Motor neuron (in vitro differentiated cells): ENCODE results near the gene ZBTB7C. TPM values are rescaled to one million over a fixed set of nuclear protein-coding genes. Genes with fewer than 3 reads are reported as not detected.
"Not testable (repeated sequence)": the region's sequence is repeated elsewhere in the genome, so short reads cannot be mapped to it uniquely, and the experiment has no call there.

Source experiments
- ATAC-seq, 8 experiments: fragments of 200-7000 bp; cut with Tn5 transposase; replicated peaks in 6 of 8; 2 replicates each; pipeline ENCODE4 v1.8.0; 2021; ENCODE audit warnings: mild to moderate bottlenecking in 8 of 8, moderate library complexity in 8 of 8
- H3K27ac ChIP-seq, 2 donors: fragments of 250-450 bp; sonication (Bioruptor Pico); 2 replicates each; pipeline ENCODE4 v1.9.0; 2021; ENCODE audit warnings: antibody characterized with exemption in 2 of 2, mild to moderate bottlenecking in 2 of 2, moderate library complexity in 1 of 2
- H3K4me1 ChIP-seq, 2 donors: fragments of 250-450 bp; sonication (Bioruptor Pico); replicated peaks in 1 of 2; 2 replicates each; pipeline ENCODE4 v1.6.1; 2021; ENCODE audit warnings: antibody characterized with exemption in 2 of 2, mild to moderate bottlenecking in 2 of 2, moderate library complexity in 1 of 2
- H3K4me3 ChIP-seq, 5 donors: fragments of 250-450 bp; sonication (Bioruptor Pico); 2 replicates each; pipeline ENCODE4 v1.9.0; 2021; ENCODE audit warnings: antibody characterized with exemption in 5 of 5, mild to moderate bottlenecking in 5 of 5, moderate library complexity in 4 of 5
- WGBS, 10 experiments: fragments of 450-650 bp; shearing (Covaris generic); methylation state at CpG; one replicate each; pipeline ENCODE4 v1.0.0; 2022; 5-methylcytosine and 5-hydroxymethylcytosine counted together
- in situ Hi-C, 9 experiments: fragments of 400-800 bp; cut with MboI; loops; one replicate each; pipeline ENCODE4 v1.15.0; 2021; ENCODE audit warnings: low sequenced_read_pairs in 9 of 9, low pct_unique_long_range_greater_than_20kb in 2 of 9; ENCODE audit not compliant: unreplicated experiment in 9 of 9
- total RNA-seq, 8 experiments: library from RNA; unstranded; fragments of 300-600 nt; gene quantifications; 2 replicates each; pipeline versions ENCODE4 v1.2.3 to v1.2.4, GENCODE V29; 2022

Gene ZBTB7C
- total RNA-seq, 8 experiments from 2014 or later: 0.36 to 11.2 (median 3.8) TPM

GRCh38 chr18:48440924-48441323 lies 31.7 kb upstream of the ZBTB7C start:
- ATAC-seq: no peak
- WGBS, 10 experiments: 32 to 100% (median 83%) methylated on average over 1 to 8 of the region's 9 CpGs; no CpG with 5 or more reads in 1 of the 10 experiments
- H3K4me3 ChIP-seq: no peak overlapping the region
- in situ Hi-C loops: loop anchor here in 8 of 9 experiments (10.0 to 25.0 kb wide), 7 partner anchors 96 to 416 kb away; no protein-coding TSS in a partner anchor
- no peak overlapping the region for H3K27ac ChIP-seq
- peaks cover 16 to 19% of the 10 kb centered on the region in 2 donors for H3K4me1 ChIP-seq

GRCh38 chr18:48436907-48437306 lies 27.7 kb upstream of the ZBTB7C start:
- ATAC-seq: no peak
- Histone ChIP-seq H3K4me1 (peaks cover 12 to 14% of the 10 kb centered on the region in 2 donors), H3K4me3 (no peak overlapping the region), H3K27ac (no peak overlapping the region)
- 25 to 100% (median 39%) methylated on average over 1 to 3 of the region's 3 CpGs; no CpG with 5 or more reads in 1 of the 10 experiments for WGBS, 10 experiments
- in situ Hi-C loops: loop anchor here in 4 of 9 experiments (25.0 kb wide), 3 partner anchors 200 to 400 kb away; no protein-coding TSS in a partner anchor

GRCh38 chr18:48434382-48434781 lies 25.2 kb upstream of the ZBTB7C start:
- not testable (repeated sequence) for H3K4me3 ChIP-seq, H3K4me1 ChIP-seq, H3K27ac ChIP-seq, ATAC-seq
- 64 to 100% (median 83%) methylated on average over 1 to 2 of the region's 4 CpGs; no CpG with 5 or more reads in 6 of the 10 experiments for WGBS, 10 experiments
- in situ Hi-C loops: loop anchor here in 4 of 9 experiments (25.0 kb wide), 3 partner anchors 197 to 397 kb away; no protein-coding TSS in a partner anchor

- 32 to 100% (median 90%) methylated on average over 1 to 2 of the region's 2 CpGs; no CpG with 5 or more reads in 1 of the 10 experiments for WGBS, 10 experiments
- H3K4me3 ChIP-seq: no peak overlapping the region
- in situ Hi-C loops: loop anchor here in 4 of 9 experiments (25.0 kb wide), 3 partner anchors 196 to 396 kb away; no protein-coding TSS in a partner anchor
These were observed 24.4 kb upstream of the ZBTB7C start for GRCh38 chr18:48433541-48433940.

GRCh38 chr18:48430150-48430549 lies 21.0 kb upstream of the ZBTB7C start:
- 0 to 100% (median 92%) methylated on average over 1 to 2 of the region's 4 CpGs; no CpG with 5 or more reads in 5 of the 10 experiments for WGBS, 10 experiments
- no peak overlapping the region for H3K27ac ChIP-seq
- H3K4me3 ChIP-seq: no peak overlapping the region
- no peaks in the 10 kb centered on the region for H3K4me1 ChIP-seq
- in situ Hi-C loops: loop anchor here in 4 of 9 experiments (25.0 kb wide), 3 partner anchors 193 to 393 kb away; no protein-coding TSS in a partner anchor
- ATAC-seq: peak in 6 of 8 experiments; percentile 17 to 92 (median 79)

More at GRCh38 chr18:48433541-48433940, 24.4 kb upstream of the ZBTB7C start:
- H3K4me1 ChIP-seq: peaks cover 3% of the 10 kb centered on the region in 2 donors
- H3K27ac ChIP-seq: no peak overlapping the region
- ATAC-seq: no peak

- ATAC-seq: peak in 3 of 8 experiments; percentile 86 to 88 (median 86)
- Histone ChIP-seq H3K4me3 (no peak overlapping the region), H3K4me1 (no peaks in the 10 kb centered on the region), H3K27ac (no peak overlapping the region)
- in situ Hi-C loops: loop anchor here in 4 of 9 experiments (25.0 kb wide), 3 partner anchors 191 to 391 kb away; no protein-coding TSS in a partner anchor
- 27 to 90% (median 62%) methylated on average over 1 to 8 of the region's 9 CpGs; no CpG with 5 or more reads in 2 of the 10 experiments for WGBS, 10 experiments
These were observed 19.4 kb upstream of the ZBTB7C start for GRCh38 chr18:48428475-48429177.

GRCh38 chr18:48422947-48423378 lies 13.8 kb upstream of the ZBTB7C start:
- H3K4me1 ChIP-seq: no peaks in the 10 kb centered on the region
- WGBS, 10 experiments: 0 to 20% (median 11%) methylated on average over 1 to 5 of the region's 12 CpGs; no CpG with 5 or more reads in 3 of the 10 experiments
- ATAC-seq: peak in 3 of 8 experiments; percentile 47 to 73 (median 67)
- H3K4me3 ChIP-seq: no peak overlapping the region
- no peak overlapping the region for H3K27ac ChIP-seq
- in situ Hi-C loops: no loop called here

- H3K4me1 ChIP-seq: no peaks in the 10 kb centered on the region
- H3K27ac ChIP-seq: no peak overlapping the region
- no peak overlapping the region for H3K4me3 ChIP-seq
- WGBS, 10 experiments: 40 to 100% (median 88%) methylated on average over 1 to 9 of the region's 10 CpGs
- in situ Hi-C loops: no loop called here
- ATAC-seq: no peak
These were observed 10.3 kb upstream of the ZBTB7C start for GRCh38 chr18:48419277-48420022.

- H3K4me3 ChIP-seq: no peak overlapping the region
- H3K4me1 ChIP-seq: no peaks in the 10 kb centered on the region
- H3K27ac ChIP-seq: no peak overlapping the region
- WGBS, 10 experiments: 43 to 100% (median 90%) methylated on average over 1 to 5 of the region's 9 CpGs; no CpG with 5 or more reads in 3 of the 10 experiments
- in situ Hi-C loops: no loop called here
- ATAC-seq: no peak
These were observed 9.5 kb upstream of the ZBTB7C start for GRCh38 chr18:48418539-48419276.

- Histone ChIP-seq H3K27ac (no peak overlapping the region), H3K4me3 (no peak overlapping the region), H3K4me1 (no peaks in the 10 kb centered on the region)
- in situ Hi-C loops: no loop called here
- WGBS, 10 experiments: 19 to 100% (median 69%) methylated on average over 2 to 4 of the region's 4 CpGs; no CpG with 5 or more reads in 1 of the 10 experiments
- ATAC-seq: peak in 4 of 8 experiments; percentile 30 to 94 (median 75)
These were observed 8.8 kb upstream of the ZBTB7C start for GRCh38 chr18:48417985-48418384.

GRCh38 chr18:48413342-48413741 lies 4.2 kb upstream of the ZBTB7C start:
- H3K4me3 ChIP-seq: no peak overlapping the region
- no peaks in the 10 kb centered on the region for H3K4me1 ChIP-seq
- no peak overlapping the region for H3K27ac ChIP-seq
- WGBS, 10 experiments: 8 to 93% (median 64%) methylated on average over 2 to 3 of the region's 3 CpGs; no CpG with 5 or more reads in 2 of the 10 experiments
- ATAC-seq: no peak
- in situ Hi-C loops: no loop called here

- no peak for ATAC-seq
- no peak overlapping the region for H3K27ac ChIP-seq
- no peak overlapping the region for H3K4me3 ChIP-seq
- in situ Hi-C loops: no loop called here
- 2 to 23% (median 17%) methylated on average over 3 to 7 of the region's 7 CpGs for WGBS, 10 experiments
- peaks cover 5 to 8% of the 10 kb centered on the region in 2 donors for H3K4me1 ChIP-seq
These were observed 3.3 kb upstream of the ZBTB7C start for GRCh38 chr18:48412339-48412929.
